GM19025 (cell line): ENCODE data around the gene HES3.

ENCODE experiments used
- ATAC-seq: cut with Tn5 transposase; IDR thresholded peaks from one replicate; pipeline ENCODE4 v1.9.1; 2021; ENCODE audit warnings: mild to moderate bottlenecking, low read depth, moderate library complexity; ENCODE audit not compliant: unreplicated experiment

Gene HES3

GRCh38 chr1:6245086-6245868 is 1.3 kb downstream of the HES3 start:
- ATAC-seq: no peak

DNA sequence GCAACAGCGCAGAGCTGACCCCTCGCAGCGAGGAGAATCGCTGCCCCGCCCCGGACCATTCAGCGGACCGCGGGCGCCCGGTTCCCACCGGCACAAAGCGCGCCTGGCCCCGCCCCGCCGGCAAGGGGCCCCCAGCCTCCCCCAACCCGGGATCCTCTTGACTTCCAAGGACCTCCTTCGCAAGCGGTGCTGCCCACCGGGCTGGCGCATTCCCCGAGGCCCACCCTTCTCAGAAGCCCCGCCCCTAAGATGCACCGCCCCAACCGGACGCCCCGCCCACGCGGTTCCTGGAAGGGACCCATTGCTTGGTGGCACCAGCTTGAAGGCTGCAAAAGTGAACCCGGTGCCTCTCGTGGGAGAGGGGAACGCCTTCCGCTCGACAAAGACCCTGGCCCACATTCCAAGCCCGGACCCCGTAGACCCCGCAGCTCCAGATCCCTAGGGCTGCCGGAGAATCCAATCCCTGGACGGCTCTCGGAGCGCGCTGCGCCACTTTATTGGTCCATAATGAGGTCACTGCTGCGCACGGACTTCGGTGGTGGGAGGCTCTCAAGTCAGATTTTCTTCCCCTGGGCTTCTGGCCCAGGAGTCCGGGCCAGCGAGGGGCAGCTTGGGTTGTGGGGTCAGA is 2.0 kb downstream of the HES3 start:
- ATAC-seq: no peak

DNA sequence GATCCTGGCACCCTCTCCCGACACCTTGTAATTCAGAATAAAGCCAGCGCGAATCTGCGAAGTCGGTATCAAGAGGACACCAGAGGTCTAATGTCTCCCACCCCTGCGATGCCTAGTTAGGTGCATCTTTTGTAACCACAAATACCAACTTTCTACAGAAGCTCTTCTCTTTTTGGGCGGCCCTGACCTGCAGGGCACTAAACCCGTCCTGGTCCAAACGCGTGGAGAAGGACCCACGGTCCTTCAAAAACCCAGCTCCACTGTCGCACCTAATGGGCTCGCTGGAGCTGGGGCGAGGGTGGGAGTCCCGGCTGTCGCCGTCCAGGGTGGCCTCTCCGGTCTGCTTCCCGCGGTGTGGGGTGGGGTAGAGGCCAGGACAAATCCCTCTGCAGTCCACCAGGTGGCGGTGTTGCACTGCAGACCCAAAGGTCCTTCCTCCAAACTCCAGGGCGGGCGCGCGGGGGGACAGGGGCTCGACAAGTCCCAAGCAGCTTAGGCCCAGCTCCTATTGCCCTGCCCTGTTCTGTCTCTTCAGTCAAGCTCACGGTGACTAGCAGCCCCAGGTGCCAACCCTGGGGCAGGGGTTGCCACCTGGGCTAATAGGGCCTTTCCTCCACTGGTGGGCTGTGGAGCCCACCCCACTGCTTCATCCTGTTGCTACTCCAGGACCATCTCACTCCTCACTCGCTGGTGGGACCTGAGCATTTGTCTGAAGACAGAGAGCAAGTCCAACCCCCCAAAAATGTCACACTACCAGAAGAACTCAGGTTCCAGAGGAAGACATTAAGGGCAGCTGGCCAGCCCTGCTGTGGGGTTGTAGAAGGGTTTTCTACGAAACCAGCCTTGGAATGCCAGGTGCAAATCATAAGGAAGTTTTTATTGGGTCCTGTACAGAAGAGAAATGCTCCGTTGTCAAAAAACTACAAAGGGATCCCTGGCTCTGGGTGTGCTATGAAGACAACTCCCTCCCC is 2.8 kb downstream of the HES3 start:
- no peak for ATAC-seq

DNA sequence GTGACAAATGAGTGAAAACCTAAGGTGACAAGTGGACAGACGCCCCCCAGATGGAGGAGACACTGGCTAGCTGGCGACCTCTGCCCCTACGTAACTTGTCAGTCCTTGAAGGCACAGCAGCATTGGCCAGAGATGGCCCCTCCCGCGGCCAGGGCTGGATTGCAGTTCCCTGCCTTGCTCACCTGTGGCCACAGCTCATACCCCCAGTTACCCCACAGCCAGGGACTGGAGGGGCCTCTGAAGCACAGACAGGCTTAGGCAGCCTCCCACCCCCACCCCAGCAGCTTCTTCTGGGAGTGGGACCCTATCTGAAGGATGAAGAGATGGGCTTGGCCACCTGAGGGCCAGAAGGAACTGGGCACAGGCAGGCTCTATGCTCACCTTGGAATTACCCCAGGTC is 3.7 kb downstream of the HES3 start:
- ATAC-seq: no peak

DNA sequence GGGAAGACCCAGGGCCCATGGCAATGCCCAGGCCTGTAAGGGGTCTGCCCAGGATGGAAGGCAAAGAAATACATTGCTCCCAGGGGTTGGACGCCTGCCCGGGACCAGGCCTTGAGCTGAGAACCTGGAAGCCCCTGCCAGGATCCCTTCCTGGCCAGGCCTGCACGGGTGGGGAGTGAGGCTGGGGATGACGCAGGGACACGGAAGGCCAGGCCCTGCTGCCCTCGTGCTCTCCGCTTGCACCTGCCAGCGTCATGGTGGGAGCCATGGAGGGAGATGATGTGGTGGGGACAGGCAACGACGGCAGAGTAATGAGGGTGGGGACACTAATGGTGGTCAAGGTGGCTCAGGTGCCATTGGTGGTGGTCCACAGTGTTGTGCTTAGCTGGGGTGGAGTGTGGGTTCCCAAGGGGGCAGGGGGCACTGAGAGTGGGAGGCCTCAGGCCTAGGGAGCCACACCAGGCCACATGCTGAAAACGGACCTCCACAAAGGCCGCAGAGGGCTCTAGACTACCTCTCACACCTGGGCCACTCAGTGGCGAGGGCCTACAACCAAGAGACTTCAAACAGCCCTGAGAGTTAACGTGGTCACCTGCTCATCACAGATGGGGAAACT is 4.3 kb downstream of the HES3 start:
- ATAC-seq: no peak

- no peak for ATAC-seq
Observed at GRCh38 chr1:6248932-6249738, 5.2 kb downstream of the HES3 start.

DNA sequence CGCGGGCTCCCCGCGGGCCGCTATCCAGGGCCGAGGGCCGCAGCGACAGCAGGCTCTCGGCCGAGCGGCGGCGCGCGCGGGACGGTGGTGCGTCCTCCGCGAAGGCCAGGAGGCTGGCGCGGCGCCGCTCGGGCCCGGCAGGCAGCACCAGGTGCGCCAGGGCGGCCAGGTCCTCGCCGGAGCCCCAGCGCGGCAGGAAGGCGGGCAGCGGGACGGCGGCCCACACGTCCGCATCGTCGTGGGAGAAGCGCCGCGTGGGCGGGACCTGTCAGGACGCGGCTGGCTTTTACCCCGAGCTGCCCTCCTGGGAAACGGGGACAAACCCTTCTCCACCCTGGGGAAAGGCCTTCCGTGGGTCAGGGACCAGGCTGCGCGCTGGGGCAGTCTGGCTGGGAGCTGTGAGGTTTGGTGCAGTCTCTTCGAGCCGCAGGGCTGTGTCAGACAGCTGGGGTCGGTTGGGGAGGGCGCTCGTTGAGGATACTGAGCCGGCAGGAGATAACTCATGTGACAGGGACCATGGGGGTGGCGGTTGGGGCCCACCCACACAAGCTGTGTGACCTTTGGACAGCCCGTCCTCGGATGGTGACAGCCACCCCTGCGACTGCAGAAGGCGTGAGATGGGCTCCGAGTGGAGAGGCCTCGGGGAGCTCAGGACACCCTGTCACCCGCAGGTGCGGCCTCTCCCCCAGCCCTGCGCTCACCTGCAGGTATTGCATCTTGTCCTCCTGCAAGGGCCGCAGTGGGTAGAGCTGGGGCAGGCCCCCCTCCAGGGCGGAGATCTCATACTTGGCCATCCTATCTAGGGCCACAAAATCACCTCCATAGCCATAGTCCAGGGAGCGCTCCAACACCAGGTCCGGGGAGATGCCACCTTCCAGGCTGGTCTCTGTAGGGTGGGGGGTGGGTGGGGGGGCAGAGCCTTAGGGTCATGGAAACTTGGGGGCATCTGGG is 6.0 kb downstream of the HES3 start:
- no peak for ATAC-seq

DNA sequence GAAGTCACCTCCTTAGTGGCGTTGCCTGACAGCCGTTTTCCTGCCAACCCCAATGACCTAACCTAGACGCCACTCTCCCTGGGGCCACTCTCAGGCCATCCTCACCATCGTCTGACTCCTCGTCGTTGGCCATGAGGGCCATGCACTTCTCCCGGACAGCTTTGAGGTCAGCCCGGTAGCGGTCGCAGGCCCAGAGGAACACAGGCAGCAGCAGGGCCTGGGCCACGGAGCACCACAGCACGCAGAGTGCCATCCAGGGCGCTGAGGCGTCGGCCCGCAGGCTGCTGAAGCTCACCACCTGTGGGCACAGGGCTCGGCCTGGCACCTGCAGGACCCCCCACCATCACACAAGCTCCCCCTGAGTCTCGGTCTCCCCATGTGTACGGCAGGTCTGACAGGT is 7.3 kb downstream of the HES3 start:
- ATAC-seq: no peak

DNA sequence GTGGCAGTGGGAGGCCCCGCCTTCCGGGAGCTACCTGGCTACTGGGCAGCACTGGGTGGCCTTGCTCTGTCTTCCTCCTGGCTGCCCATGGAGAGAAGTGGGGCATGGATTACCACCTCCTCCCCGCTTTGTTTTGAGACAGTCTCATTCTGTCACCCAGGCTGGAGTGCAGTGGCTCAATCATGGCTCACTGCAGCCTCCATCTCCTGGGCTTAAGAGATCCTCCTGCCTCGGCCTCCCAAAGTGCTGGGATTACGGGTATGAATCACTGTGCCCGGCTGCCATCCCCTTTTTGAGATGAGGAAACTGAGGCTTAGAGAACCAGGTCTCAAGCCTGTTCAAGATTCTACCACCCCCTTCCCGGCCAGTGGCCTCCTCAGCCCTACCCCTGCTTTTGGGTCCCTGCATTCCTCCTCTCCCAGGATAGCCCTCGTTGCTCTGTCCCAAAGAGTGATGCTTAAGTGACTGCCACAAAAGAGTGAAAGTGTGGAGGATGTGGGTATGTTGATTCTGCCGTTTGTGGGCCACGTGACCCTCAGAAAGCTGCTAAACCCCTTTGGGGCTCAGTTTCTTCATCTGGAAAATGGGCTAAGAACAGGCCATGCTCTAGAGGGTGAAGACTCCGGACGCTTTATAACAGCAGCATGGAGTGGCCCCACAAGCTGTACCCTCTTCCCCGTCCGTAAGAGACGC is 7.8 kb downstream of the HES3 start:
- ATAC-seq: no peak

DNA sequence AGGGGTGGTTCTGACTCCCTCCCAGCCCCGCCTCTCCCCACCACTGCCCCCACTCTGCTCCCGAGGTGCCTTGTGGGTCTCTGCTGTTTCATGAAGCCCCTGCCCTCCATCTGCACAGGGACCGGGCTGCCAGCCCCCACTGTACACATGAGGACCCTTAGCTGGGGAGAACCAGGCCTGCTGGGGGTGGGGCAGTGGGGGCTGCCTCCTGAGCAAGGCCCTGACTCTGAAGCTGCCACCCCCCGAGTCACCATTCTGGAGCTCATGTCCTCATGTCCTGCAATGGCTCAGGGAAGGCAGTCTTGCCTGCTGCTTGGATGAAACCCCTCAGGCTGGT is 8.4 kb downstream of the HES3 start:
- ATAC-seq: no peak

GRCh38 chr1:6253380-6253779 is 9.4 kb downstream of the HES3 start:
- ATAC-seq: no peak

- no peak for ATAC-seq
Observed at GRCh38 chr1:6254691-6255090, 10.7 kb downstream of the HES3 start.

DNA sequence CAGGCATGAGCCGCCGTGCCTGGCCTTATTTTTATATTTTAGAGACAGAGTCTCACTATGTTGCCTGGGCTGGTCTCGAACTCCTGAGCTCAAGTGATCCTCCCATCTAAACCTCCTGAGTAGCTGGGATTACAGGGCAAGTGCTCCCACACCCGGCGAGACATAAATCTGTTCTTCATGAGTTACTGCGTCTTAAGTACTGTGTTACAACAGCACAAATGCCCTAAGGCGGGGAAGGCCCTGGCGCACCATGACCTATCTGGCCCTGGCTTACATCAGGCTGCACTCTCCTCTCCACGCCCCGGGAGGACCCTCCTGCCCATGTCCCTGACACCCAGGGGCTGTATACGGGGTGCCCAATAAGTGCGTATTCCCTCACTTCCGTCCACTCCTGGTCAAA is 12.7 kb downstream of the HES3 start:
- no peak for ATAC-seq

DNA sequence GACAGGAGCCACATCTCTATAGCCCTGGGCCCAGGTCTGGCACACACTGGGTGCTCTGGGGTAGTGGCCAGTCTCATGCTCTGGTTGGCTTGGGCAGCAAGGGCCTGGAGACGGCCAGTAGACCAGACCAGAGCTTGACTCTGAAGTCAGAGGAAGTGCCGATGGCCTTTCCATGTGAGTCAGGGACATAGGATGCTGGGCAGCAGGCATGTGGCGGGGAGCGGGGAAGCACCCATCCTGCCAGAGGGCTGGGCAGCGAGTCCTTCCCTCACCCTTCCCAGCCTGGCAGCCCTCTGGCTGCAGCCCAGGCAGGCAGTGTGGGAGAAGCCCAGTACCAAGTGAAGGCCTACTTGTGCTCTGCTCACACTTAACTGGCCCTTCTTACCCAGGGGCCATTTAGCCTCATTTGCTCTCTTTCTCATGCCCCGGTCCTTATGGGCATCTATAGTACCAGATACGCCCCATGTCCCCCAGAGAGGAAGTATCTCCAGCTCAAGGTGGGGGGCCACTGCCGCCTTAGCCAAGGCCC is 13.6 kb downstream of the HES3 start:
- no peak for ATAC-seq

DNA sequence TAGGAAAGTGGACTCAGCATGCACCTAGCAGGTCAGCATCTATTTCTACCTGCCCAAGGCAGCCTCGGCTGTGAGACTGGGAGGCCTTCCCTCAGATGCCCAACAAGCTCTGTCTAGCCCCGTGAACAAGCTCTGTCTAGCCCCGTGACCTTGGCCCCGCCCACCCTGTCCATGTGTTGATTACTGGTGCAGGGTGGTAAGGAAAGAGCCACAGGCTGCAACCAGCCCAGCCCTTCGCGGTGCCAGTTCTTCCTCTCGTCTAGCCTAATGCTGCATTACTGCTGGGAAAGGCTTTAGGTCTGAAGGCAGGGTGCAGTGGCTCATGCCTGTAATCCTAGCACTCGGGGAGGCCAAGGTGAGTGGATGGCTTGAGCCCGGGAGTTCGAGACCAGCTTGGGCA is 14.7 kb downstream of the HES3 start:
- ATAC-seq: no peak

DNA sequence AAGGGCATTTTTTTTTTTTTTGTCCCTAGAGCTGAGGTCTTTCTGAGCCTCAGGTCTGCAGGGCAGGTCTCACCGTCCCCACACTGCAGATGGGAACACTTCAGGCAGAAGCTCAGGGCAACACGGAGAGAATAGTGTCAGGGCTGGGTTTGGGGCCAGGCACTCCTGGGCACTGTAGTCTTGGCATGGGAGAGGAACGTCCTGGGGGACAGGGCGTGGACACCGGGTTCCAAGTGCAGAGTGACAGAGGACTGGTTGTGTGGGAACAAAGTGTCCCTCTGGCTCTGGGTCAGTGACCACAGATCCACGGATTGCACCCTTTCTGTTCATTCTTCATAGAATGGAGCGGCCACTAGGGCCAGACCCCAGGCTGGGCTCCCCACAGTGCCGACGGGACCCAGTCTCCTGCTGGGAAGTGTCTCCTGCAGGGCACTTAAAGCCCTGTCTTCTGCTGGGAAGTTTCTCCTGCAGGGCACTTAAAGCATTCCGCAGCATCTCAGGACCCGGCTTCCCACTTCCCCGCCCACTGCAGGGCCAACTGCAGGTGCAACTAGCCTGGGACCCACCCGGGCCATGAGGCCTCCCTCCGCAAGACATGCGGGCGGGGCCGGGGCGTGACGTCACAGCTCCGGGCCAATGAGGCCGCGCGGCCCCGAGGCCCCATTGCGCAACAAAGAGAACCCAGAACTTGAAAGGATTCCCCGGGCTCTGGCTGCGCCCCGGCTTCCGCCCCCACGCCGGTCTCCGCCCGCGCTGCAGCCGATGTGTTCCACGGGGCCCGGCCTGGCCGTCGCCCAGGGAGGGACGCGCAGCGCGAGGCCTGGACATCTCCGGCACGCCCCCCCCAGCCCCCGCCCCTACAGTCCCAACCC is 15.7 kb downstream of the HES3 start:
- no peak for ATAC-seq

- peak; percentile 18 for ATAC-seq
Observed at GRCh38 chr1:6260433-6260934, 16.5 kb downstream of the HES3 start.
